Measurements from ENCODE around the gene TAC1.
"Not testable (repeated sequence)": the region's sequence is repeated elsewhere in the genome, so short reads cannot be mapped to it uniquely, and the experiment has no call there.

Gene TAC1, protein sequence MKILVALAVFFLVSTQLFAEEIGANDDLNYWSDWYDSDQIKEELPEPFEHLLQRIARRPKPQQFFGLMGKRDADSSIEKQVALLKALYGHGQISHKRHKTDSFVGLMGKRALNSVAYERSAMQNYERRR

DNA sequence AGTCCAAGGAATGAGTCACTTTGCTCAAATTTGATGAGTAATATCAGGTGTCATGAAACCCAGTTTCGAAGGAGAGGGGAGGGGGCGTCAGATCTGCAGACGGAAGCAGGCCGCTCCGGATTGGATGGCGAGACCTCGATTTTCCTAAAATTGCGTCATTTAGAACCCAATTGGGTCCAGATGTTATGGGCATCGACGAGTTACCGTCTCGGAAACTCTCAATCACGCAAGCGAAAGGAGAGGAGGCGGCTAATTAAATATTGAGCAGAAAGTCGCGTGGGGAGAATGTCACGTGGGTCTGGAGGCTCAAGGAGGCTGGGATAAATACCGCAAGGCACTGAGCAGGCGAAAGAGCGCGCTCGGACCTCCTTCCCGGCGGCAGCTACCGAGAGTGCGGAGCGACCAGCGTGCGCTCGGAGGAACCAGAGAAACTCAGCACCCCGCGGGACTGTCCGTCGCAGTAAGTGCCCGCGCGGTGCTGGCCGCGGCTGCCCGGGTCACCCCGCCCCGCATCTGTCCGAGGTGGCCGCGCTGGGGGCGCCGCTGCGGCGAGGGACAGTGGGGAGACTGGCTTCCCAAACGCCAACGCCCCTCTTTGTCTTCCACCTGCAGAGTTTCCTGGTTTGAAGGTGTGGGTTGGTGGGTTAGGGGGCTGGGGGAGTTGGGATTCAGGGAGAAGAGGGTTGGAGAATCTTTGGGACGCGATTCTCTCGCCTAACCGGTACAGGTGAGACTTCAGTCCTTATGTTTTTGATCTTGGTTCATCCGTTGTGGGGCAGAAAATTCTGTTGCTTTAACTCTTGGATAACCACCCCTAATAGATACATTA lies at the start of gene TAC1:
TAC1 (plus strand) TSS at position 351 of the 829 bp plus-strand sequence. CDS start 527 bp downstream, outside the sequence.
- no peak for DNase-seq

DNA sequence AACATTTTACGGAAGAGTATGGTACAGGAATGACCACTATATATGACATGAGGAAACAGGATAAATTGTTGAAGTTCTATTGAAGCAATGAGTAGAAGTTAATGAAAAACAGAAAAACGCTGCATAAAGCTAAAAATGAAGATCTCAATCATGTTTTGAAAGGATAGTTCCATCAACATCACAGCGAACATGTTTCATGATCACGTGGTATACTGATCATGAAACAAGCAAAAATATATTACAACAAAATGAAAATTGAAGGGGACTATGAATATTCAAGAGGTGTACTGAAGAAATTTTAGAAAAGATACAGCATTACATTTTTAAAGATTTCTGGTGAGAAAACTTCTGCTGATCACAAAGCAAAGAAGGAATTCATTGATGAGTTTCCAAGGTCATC lies 45.9 kb upstream of the TAC1 start:
- DNase-seq: no peak

DNA sequence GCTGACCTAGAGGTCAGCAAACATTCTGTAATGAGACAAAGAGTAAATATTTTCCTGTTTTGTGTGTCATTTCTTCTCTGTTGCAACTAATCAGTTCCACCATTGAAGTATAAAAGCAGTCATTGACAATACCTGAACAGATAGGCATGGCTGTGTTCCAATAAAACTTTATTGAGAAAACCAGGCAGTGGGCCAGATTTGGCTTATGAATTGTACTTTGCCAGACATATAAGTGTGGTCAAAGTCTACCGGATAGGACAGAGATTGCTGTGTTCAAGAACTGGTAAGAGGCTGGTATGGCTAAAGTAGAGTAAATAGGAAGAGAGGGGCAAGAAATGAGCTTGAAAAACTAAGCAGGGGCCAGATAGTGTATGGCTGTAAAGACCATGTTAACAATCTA lies 38.3 kb upstream of the TAC1 start:
- DNase-seq: no peak

DNA sequence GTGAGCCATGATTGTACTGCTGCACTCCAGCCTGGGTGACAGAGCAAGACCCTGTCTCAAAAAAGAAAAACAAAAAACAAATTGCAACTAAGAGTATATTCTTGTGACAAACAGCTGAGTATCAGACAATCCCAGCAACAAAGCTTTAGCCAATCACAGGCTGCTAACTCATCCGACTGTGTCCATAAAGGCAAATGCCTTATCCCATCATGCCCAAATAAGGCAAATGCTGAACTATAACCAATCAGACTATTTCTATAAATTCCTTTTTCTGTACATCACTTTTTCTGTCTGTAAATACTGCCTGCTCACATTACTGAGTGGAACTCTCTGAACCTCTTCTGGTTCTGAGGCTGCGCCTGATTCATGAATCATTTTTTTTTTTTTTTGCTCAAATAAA lies 37.5 kb upstream of the TAC1 start:
- no peak for DNase-seq

DNA sequence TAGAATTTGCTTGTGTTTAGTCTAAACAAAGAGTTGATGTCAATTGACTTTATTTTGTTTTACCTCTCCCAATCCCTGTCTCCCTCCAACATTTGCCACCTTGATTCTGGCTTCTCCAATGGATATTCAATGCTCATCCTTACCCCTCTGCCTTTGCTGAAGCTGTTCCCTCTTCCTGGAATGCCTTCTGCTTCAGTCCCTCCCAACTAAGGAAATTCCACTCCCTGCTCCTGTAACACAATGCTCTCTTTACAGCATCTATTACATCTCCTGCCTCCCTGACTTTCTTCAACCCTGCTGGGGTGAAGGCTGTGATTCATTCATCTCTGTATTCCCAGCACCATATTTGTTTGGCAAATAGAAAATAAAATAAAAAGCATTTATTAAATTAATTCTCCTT lies 34.5 kb upstream of the TAC1 start:
- no peak for DNase-seq

DNA sequence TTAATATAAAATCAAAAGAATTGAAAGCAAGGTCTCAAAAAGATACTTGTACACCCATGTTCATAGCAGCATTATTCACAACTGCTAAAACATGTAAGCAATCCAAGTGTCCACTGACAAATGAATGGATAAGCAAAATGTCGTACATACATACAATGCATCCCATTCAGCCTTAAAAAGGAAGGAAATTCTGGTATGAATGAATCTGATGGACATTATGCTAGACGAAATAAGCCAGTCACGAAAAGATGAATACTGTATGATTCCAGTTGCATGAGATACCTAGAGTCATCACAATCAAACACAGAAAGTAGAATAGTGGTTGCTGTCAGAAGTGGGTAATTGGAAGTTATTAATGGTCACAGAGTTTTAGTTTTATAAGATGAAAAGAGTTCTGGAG lies 9.5 kb upstream of the TAC1 start:
- DNase-seq: no peak

DNA sequence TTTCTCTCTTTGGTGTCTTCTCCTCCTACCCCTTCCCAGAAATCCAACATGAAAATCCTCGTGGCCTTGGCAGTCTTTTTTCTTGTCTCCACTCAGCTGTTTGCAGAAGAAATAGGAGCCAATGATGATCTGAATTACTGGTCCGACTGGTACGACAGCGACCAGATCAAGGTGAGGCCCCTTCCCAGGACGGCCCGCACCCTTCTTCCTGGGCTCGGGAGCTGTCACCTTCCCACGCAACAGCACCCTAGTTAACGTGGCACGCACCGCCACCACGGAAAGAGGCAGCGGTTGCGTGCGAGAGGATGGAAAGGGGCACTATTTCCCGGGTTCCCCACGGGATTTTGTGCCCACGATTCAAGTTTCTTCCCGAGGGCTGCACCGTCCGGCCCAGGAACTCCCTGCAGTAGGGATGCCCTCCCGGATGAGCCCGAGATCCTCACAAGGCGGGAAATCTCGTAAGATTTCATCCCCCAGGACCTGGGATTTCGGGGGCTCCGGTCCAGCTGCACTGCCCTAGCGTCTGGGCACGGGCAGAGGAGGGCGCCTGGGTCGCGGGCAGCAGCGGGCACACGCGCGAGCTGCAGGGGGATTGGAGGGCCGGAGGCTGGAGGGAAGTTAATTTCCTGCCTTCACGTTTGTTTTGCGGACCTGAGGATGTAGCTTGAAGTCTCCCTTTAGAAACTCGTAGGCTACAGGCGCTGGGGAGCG lies 834 bp downstream of the TAC1 start:
- no peak for DNase-seq

DNA sequence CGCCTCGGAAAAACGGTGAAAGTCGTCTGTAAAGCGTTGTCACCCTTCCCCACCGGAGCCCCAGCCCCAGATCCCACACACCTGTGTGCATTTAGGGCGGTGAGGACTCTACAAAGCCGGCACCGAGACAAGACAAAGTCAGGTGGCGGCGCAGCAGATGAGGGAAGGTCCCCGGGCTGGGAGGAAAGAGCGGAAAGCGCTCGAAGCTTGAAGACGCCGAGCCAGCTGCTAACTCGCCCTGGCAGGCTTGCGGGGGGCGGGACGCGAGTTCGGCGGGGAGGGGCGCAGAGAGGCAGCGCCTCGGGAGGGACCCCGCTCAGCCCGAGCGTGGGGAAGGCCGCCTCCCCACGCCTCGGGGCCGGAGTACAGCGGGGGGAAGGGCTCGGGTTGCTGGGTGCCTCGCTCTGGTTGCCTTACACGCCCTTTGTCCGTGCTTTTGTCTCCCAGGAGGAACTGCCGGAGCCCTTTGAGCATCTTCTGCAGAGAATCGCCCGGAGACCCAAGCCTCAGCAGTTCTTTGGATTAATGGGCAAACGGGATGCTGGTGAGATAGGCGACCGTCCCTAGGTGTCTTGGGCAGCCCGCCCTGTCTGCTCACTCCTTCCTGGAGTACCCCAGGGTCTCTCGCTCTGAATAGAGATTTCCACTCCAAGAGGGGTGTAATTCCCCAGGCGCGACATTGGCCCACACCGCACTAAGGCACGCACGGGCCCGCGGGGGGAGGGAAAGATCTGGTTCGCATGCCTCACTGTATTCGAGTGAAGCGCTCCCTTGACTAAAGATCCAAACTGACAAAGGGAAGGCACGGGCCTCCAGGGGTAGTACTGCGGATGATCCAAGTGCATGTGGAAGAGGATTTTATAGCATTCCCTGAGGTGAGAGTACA lies 1.6 kb downstream of the TAC1 start:
- no peak for DNase-seq

DNA sequence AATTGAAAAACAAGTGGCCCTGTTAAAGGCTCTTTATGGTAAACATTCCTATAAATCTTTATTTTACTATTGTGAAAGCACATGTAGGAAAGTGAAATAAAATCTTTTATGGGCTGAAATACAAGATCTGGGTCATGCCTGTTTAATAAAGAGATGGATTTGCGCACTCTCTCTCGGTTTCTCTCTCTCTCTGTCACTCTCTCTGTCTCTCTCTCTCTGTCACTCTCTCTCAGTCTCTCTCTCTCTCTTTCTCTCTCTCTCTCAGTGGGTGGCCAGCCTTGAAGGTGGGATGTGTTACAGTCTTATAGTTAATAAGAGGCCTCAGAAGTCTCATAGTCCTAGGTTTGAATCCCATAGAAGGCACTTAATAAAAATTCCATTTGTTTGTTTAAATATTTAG lies 2.4 kb downstream of the TAC1 start:
- DNase-seq: no peak

DNA sequence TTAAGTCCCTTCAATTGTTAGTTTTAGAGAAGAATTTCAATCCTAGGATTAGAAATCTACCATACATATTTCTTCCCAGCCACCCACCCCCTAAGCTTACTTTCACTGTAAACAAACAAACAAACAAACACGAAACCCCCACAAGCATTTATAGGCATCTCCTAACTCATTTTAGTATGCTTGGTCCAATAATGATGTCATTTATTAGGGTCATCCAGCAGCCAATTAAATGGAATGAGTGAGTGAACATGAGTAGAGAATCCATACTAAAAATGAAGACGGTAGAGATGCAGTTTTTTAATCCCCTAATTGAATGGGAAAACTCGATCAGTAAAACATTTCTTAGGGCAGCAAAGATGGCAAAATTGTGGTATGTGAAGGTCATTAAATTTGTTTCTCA lies 3.2 kb downstream of the TAC1 start:
- DNase-seq: no peak

DNA sequence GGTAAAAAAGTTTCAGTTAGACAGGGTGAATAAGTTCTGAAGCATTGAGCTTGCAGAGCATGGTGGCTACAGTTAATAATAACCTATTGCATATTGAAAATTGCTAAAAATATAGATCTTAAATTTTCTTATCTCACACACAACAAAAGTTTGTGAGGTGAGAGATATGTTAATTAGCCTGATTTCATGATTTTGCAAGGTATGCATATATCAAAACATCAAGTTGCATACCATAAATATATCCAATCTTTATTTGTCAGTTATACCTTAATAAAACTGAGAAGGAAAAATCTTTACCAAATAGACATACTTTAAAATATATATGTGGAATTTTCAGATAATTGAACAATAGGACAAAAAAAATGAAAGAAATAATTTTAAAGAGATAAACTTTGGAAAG lies 16.6 kb downstream of the TAC1 start:
- DNase-seq: no peak

DNA sequence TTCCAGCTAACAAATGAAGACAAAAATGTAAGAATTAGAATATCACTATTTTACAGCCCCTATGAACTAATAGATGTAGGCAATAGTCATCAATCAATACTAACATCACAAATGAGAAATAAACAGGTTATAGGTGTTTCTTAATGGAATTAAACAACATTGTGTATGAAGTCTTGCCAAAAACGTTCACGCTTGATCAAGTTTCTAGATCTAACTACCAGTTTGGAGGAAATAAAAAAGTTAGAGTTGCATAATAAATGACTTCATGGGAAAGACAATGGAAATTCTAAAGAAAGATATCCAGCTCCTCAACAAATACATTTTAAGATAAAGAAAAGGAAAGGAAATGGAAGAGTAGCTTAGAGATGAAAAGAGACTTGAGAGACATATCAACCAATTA lies 19.7 kb downstream of the TAC1 start:
- DNase-seq: no peak

DNA sequence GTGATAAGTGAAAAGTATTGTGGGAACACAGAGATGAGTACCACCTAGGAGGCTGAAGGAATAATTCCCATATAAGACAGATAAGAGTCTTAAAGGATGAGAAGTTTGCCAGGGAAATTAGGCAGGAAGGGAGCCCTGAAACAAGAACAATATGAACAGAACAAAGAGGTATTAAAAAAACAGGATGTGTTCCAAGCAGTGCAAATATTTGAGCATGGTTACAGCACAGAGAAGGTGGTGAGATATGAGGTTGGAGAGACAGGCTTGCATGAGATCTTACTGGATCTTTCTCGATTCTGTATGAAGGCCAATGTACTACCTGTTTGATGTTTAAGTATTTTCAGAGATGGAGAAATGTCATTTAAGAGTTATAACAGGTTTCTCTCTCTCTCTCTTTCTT lies 20.3 kb downstream of the TAC1 start:
- no peak for DNase-seq

DNA sequence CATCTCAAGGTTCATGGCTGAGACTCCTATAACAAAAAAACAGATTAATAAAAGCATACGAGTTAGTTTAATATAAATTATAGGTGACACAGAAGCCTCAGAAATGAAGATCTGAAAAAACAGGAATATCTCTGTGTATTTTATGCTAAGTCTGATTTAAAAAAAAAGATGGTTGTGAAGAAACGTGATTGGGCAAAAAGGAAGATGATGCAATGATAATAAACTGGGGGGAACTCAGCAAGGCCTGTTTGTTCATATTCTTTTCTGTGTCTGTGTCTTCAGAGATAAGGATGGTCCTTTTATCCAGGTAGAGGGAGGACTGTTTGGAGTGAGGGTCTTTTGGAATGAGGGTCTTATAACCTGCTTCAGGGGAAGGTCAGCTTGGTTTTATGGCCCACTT lies 25.9 kb downstream of the TAC1 start:
- no peak for DNase-seq

DNA sequence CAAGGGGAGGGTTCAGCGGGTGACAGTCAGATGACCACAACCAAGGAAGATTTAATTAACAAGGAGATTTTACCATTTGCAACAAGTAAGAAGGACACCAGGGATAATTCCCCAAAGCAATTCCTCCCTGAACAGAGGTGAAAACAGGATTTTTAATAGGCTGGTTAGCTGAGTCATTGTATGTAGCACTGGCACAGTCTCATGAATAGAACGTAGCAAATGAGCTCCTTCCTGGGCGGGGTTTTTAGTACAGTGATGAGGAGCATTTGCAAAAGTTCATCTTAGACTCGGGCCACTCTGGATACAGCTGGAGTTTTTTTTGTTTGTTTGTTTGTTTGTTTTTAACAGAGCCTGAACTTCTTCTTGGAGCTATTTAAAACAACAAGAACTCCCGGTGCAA lies 39.0 kb downstream of the TAC1 start:
- no peak for DNase-seq

DNA sequence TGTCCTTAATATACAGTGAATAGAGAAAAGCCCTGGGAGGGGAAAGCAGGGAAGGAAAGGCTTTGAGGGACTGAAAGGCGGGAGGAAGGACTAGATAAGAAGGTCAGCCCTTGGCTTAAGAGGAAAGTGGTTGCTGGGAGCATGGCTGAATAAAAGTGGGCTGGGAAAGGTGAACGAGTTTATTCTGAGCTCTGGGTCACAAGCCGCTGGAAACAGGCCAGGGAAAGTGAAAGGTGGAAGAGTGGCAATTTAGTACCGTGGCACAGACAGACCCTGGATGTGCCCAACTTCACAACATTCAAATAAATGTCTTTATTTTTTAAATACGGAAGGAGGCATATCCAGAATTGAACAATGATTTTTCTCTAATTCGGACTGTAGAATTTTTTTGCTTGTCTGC lies 39.7 kb downstream of the TAC1 start:
- DNase-seq: no peak

DNA sequence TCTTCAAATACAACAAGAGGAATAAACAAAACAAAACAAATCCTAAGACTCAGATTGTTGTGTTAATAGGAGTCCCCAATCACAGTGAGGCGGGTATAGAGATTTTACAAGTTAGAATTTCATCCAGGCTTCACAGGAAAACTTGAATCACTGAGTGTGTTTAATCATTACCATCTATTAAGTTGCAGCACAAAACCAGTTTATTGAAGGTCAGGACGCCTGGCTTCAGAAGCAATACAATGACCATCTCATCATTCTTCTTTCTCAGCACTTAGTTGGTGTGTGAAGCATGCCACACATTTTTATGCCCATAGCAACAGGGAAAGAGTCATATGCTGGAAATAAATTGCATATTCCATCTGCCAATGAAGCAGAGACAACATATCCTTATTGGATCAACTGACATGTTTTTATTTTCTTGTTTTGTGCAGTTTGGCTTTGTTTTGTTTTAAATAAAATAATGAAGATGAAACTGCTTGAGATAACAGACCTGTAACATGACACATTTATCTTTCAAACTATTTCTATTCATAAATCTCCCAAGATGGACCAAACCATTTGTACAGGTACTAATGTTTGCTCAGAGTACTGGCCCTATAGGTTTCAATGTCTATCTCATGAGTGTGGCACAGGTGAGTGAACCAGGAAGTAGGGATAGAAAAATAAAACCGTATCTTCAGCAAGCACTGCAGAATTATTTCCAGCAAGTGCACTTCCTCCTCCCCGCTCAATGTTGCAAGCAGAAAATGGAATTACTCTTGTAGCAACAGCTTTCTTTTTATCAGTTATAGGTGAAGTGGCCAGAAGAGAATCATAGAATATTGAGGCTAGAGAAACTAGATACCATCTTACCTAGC lies 40.4 kb downstream of the TAC1 start:
- no peak for DNase-seq

DNA sequence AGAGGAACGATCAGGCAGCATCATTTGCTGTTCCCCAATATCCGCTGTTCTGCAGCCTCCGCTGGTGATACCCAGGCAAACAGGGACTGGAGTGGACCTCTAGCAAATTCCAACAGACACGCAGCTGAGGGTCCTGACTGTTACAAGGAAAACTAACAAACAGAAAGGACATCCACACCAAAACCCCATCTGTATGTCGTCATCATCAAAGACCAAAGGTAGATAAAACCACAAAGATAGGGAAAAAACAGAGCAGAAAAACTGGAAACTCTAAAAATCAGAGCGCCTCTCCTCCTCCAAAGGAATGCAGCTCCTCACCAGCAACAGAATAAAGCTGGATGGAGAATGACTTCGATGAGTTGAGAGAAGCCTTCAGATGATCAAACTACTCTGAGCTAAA lies 54.5 kb downstream of the TAC1 start:
- not testable (repeated sequence) for DNase-seq
